Tibial nerve (tissue), 4 donors: ENCODE data around the gene WSB2.

ENCODE experiments used
- CTCF ChIP-seq, 5 experiments: fragments of 200-600 bp in 3 of 5; fragments of 450-650 bp in 2 of 5; sonication (generic) in 3 of 5; IDR thresholded peaks; one replicate each; pipeline ENCODE4 v1.5.1; 2016 to 2019; ENCODE audit warnings: antibody characterized with exemption in 5 of 5, mild to moderate bottlenecking in 3 of 5, moderate library complexity in 2 of 5
- EP300 ChIP-seq, 2 donors: sonication (generic); formaldehyde crosslinking; IDR thresholded peaks; one replicate each; pipeline ENCODE4 v1.6.1; 2017; ENCODE audit warnings: antibody characterized with exemption in 2 of 2, mild to moderate bottlenecking in 1 of 2
- POLR2A ChIP-seq, 2 donors: fragments of 450-650 bp; IDR thresholded peaks; one replicate each; pipeline ENCODE4 v1.6.1; 2017; ENCODE audit warnings: antibody characterized with exemption in 2 of 2, mild to moderate bottlenecking in 2 of 2, moderate library complexity in 2 of 2

DNA sequence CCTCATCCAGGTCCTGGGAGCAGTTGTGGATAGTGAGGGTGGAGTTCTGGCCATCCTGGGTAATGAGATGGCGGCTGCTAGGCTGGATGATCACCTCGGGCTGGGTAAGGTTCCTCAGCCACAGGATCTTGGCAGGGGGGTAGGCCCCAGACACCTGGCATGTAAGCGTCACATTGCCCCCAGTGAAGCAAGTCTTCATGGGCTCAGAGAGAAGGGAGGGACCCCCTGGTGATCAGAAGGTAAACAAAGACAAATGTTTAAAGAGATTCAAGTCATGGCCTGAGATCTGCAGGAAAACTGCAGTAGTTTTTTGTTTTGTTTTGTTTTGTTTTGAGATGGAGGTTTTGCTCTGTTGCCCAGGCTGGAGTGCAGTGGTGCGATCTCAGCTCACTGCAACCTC, 12.8 kb upstream of the WSB2 start:
- TF ChIP-seq CTCF (IDR thresholded peaks at IDR 0.05): no peak
- TF ChIP-seq POLR2A (IDR thresholded peaks at IDR 0.05): no peak
- TF ChIP-seq EP300 (IDR thresholded peaks at IDR 0.05): no peak
